Measurements from ENCODE around the gene P3H3. TPM values are rescaled to one million over a fixed set of nuclear protein-coding genes. Genes with fewer than 3 reads are reported as not detected.
A peak's percentile ranks its signal among the peaks of the same experiment; 100 is the strongest.

The P3H3 gene
- polyA plus RNA-seq, 12 donors, result 29.9 to 56.8 (median 36.3) TPM; not detected in 1

DNA sequence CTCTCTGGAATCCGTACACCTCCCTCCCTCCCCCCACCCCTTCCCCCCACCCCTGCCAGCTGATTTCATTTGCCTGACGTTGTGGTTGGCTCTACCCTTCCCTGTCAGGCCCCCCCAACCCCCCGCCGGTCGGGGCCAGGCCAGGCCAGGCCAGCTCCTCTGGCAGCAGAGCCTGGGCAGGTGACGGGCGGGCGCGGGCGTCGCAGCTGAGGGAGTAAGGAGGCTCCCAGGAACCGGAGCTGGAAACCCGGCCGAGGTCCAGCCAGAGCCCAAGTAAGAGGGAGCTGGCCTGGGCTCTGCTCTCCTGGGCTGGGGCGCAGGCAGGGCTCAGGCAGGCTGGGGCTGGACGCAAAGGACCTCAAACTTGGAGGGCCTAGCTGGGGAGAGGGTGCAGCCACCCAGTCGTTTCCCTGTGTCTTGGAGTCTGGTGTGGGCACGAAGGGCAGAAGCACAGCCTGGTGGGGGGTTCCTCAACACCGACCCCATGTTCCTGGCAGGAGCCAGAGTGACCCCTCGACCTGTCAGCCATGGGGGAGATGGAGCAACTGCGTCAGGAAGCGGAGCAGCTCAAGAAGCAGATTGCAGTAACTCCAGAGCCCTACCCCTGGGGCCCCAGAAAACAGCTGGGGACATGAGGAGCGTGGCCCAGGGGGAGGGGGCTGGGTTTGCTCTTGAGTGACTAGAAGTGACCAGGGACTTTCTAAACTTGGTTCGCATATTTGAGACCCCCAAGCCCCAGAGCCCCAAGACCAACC, 12.7 kb downstream of the P3H3 start, which contains the start of gene GNB3:
Gene GNB3 (plus strand): TSS at position 165 of the 755 bp plus-strand sequence. CDS start 363 bp downstream, at position 528.
- DNase-seq, result no peak

DNA sequence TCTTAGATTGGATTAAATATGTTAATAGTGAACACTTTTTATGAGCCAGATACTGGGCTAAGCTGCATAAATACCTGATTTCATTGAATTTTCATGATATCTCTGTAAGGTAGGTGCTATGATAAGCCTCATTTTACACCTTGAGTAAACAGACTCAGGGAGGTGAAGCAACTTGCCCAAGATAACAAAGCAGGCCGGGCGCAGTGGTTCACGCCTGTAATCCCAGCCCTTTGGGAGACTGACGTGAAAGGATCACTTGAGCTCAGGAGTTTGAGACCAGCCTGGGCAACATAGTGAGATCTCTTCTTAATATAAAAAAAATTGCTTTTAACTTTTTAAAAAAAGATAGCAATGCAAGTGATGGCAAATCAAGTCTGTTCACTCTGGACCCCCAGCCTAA, 13.9 kb downstream of the P3H3 start:
- DNase-seq, result no peak

DNA sequence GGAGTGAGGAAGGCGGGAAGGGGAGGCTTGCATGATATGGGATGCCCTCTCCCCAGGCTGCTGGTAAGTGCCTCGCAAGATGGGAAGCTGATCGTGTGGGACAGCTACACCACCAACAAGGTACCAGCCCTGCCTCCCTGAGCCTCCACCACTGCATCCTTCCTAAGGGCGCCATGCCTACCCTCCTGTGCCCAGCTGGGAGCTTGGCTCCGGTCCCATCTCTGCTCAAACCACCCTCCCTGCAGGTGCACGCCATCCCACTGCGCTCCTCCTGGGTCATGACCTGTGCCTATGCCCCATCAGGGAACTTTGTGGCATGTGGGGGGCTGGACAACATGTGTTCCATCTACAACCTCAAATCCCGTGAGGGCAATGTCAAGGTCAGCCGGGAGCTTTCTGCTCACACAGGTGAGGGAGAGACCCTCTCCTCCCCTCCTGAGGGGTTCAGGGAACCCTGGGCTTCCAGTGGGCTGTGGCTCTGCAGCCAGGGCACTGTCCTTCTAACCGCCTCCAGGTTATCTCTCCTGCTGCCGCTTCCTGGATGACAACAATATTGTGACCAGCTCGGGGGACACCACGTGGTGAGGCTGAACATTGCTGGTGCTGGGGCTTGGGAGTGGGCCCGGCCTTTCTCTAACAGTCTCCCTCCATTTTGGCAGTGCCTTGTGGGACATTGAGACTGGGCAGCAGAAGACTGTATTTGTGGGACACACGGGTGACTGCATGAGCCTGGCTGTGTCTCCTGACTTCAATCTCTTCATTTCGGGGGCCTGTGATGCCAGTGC, 15.1 kb downstream of the P3H3 start:
- no peak for DNase-seq

DNA sequence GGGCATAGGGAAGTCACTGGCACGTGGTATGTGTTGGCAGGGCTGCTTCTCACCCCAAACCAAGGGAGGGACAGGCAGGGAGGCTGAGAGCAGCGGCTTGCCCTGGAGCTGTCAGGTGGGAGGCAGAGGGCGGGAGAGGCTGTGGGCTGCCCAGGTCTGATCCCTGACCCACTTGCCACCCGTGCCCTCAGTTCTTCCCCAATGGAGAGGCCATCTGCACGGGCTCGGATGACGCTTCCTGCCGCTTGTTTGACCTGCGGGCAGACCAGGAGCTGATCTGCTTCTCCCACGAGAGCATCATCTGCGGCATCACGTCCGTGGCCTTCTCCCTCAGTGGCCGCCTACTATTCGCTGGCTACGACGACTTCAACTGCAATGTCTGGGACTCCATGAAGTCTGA, 17.2 kb downstream of the P3H3 start:
- no peak for DNase-seq

DNA sequence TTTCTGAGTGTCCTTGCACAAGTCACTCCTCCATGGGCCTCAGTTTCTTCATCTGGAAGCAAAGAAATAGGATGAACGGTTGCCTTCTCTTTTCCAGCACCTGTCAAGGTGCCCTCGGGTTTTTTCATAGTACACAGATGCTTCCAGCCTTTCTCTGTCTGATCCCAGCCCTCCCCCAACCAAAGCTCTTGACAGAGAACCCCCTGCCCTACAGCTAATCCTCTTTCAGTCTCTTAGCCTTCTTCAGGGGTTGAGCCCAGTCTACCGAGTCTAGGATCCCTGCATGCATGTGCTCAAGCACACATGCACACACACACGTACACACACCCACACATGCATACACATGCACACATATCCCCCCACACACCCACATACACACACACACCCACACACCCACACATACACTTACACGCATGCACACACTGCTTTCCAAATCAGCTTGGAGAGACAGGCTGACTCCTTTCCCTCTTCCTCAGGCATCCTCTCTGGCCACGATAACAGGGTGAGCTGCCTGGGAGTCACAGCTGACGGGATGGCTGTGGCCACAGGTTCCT, 18.2 kb downstream of the P3H3 start:
- DNase-seq, result no peak

DNA sequence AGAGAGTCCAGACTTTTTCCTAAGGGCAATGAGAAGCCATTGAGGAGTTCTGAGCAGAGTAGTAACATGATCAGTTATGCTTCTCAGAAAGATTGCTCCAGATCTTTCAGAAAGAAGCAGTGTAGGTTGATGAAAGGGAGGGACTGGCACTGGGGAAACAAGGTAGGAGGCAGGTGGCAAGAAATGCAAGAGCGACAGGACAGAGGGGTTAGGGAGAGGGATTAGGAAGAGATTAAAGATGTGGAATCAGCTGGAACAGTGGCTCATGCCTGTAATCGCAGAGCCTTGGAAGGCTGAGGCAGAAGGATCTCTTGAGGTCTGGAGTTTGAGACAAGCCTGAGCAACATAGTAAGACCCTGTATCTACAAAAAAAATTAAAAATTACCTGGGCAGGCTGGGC, 19.5 kb downstream of the P3H3 start:
- no peak for DNase-seq

DNA sequence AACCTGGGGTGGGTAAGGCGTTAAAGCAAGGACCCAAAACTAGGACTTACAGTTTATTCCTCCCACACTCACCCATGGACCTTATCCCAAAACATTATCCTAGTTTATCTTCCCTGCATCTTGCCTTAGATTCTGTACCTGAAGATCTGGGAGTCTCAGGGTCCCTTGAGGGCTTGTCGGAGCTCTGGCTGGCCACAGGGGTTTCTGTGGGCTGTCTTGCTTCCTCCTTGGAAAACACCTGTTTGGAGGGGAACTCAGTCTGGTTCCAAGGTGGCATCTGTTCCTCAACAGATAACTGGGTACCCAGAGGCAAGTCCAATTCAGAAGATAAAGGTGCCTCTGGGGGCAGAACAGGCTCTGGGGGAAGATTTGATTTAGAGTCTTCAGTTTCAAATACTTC, 21.2 kb downstream of the P3H3 start:
- no peak for DNase-seq

DNA sequence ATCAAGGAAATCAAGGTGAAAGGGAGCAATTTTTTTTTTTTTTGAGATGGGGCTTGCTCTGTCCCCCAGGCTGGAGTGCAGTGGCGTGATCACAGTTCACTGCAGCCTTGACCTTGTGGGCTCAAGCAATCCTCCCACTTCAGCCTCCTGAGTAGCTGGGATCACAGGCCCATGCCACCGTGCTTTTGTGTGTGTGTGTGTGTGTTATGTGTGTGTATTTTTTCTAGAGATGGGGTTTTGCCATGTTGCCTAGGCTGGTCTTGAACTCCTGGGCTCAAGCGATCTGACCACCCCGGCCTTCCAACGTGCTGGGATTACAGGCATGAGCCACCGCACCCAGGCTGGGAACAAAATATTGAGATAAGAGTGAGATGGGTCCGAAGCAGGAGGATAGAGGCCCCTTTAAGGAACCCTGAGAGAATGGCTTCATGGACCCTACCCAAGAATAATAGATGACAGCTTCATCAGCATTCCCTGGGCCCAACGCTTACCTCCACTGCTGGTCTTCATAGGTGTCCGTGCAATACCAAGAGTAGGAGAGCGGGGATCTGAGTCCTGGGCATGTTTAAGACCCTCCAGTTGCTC, 21.9 kb downstream of the P3H3 start:
- no peak for DNase-seq

DNA sequence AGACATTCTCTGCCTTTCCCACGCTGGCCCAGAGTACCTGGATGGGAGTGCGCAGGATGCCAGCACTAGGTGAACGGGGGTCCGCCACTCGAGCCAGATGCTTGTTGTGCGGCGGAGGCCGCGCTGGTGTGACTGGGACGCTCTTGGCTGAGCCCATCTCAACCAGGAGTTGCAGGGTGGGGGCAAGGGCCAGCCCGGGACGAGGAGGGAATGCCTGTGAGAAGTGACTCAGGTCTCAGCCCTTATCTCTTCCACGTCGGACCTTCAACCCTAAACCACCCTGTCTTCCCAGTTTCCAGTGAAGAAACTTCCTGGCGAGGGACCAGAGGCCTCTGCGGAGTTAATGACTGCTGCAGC, 22.6 kb downstream of the P3H3 start:
- no peak for DNase-seq

DNA sequence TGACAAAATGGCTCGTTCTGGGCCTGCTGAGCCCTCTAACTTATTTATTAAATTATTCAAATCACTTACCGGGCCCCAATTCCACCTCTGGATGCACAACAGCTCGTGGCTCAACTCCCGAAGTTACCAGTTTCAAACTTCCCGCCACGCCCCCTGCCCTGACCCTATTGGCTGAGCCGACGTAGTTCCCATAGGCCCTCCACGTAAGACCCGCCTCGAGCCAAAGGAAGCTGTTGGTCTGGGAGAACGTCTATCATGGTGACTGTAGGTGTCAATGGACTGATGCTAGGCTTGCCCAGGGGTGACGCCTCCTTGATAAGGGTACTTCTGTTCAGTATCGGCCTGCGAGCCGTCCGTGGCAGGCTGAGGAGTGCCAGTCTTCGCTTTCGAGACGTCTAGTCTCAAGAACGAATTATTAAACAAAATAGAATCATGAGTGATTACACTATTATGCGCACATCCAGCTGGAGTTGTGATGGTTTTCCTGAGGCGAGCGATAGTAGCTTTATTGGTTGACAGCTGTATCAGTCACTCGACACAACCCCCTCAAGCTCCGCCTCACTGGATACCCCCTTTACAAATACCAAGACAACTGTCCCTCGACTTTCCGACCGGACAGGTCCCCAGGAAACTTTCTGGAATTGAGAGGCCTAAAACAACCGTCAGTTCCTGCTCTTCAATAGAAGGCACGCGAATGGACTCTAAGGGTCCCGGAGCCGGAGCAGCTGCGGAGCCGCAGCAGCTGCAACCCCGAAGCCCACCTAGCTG, 23.1 kb downstream of the P3H3 start, which contains the start of gene CDCA3:
Gene CDCA3 (minus strand): TSS at position 134 of the 768 bp plus-strand sequence. CDS start 334 bp downstream, outside the sequence.
- DNase-seq, result peak; percentile 95

DNA sequence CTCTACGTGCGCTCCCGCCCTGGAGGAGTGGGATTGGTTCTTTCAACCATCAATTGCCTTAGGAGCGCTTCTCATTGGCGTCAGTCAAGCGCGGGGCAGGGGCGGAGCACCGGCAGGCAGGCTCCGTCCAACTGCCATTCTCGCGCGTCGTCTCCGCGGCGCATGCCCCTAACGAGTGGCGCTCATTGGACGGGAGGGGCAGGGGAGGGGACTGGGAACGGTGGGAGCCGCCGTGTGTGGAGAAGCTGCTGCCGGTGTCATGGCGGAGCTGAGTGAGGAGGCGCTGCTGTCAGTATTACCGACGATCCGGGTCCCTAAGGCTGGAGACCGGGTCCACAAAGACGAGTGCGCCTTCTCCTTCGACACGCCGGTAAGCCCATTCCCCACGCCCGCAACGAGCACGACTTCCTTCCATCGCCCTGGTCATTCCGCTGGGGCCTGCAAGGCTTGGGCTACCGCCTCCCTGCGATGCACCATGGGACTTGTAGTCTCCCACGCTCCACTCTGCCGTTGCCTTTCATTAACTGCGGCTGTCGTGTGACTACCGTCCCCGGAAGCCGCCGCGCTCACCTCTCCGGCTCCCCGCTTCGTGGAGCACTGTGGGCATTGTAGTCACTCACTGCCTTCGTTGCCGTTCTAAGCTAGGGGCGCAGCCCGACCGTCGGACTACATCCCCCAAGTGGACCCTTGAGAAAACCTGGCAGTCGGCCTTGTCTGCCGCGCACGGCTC, 23.9 kb downstream of the P3H3 start, which contains the start of gene USP5:
Gene USP5 (plus strand): TSS at position 230 of the 730 bp plus-strand sequence. CDS start 30 bp downstream, at position 260.
- peak; percentile 99 for DNase-seq

DNA sequence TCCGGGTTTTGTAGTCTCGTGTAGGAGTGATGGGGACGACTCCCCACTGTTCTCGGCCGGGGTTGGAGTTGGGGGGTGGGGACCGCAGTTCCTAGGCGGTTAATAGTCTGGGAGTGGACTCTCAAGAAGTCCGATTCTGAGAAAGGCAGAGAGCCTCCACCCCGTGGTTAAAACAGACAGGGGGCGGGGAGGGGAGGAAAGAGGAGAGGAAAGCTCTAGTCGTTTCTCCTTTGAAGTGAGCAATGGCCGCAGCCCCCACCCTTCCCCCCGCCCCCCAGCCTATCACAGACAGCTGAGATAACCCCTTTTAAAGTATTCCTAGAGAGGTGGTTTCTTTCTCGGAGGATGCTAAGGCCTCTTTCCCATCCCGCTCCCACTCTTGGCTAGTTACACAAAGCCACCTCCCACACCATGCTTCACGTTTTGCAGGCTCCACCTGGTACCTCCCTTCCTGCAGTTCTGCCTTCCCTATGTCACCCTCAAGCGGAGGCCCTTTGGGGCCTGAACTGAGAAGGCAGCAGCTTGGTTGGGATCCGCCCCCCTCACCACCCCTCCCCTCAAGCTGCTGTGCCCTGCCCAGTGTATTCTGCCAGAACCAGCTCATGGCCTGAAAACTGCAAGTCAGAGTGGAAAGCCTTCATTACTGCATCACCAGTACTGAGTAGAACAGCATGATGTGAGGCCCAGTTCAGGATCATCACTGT, 24.6 kb downstream of the P3H3 start:
- DNase-seq, result no peak

DNA sequence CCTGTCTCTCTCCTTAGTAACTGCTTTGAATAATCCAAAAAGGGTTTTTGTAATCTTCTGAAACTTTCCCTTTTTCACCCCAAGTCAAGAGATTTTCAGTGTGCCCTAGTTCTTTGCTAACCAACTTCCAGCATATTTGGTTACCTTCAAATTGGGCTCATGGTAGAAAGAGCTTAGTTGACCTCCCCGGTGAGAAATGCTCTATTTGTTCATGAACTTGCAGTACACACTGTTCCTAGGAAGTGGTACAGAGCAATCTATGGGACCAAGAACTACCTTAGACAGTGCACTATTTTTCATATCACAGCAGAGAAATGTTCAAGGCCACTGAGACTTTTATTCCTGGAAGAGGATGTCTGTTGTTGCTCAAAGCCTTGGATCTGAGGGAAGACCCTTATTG, 25.4 kb downstream of the P3H3 start:
- DNase-seq, result no peak

DNA sequence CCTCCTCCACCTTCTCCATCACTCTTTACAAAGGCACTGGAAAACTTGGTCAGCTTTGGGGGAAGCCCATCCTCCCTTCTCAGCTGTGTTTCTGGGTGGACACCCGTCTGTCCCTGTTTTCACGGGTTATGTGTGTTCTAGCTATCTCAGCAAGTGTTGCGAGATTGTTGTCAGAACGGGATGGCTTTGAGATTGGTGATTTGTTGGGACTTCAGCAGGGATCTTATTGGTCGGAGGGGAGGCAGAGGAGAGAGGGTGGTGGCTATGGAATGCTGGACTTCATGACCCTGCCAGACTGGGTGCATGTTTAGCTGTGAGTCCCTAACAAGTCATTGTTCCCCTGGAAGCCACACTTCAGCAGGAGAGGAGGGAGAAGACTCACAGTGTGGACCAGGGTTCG, 25.8 kb downstream of the P3H3 start:
- no peak for DNase-seq

DNA sequence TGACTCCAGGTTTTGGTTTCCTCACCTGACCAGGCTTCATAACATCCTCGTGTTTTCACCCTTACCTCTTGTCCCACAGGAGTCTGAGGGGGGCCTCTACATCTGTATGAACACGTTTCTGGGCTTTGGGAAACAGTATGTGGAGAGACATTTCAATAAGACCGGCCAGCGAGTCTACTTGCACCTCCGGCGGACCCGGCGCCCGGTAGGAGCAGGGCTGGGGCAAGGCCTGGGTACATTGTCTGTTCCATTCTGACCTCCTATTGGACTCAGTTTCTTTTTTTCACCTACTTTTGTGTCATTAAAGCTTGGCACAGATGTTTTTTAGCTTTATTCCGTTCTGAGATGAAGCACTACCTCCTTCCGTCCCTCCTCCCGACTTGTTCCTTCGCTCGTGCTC, 27.1 kb downstream of the P3H3 start:
- DNase-seq, result no peak

DNA sequence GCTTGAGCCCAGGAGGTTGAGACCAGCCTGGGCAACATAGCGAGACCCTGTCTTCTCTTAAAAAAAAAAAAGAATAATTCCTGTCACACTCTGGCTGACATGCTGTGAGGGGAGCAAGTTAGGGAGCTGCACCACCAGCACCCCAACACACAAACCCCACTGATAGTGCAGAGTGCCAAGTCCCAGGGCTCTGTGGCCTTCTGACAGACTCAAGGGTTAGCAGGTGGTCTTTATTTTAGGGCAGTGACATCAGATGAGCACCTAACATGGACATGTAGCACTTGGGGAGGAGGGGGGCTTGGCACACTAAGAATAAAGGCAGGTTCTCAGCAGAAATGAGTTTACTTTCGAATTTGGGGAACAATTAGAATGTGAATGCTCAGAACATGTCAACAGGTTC, 30.6 kb downstream of the P3H3 start:
- no peak for DNase-seq

DNA sequence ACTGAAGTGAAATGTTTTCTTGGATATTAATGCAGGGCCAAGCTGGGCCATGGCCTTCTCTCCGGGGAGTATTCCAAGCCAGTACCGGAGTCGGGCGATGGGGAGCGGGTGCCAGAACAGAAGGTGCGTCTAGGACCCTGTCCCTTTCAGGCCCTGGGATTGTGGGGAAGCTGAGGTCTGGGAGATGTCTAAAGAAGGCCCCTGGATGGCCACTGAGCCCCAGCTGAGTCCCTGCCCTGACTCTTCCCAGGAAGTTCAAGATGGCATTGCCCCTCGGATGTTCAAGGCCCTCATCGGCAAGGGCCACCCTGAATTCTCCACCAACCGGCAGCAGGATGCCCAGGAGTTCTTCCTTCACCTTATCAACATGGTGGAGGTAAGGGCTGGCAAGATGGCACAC, 31.9 kb downstream of the P3H3 start:
- no peak for DNase-seq

DNA sequence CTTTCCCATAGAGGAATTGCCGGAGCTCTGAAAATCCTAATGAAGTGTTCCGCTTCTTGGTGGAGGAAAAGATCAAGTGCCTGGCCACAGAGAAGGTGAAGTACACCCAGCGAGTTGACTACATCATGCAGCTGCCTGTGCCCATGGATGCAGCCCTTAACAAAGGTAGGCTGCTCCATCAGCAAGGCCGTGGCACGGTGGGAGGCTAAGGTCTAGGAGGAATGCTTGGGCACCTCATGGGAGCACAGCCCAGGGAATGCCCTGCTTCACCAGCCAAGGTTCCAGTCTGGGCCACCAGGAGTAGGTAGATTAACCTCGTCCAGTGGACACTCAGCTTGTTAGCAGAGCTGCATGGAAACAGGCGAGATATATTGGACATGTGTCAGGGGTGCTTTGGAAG, 32.7 kb downstream of the P3H3 start:
- no peak for DNase-seq

DNA sequence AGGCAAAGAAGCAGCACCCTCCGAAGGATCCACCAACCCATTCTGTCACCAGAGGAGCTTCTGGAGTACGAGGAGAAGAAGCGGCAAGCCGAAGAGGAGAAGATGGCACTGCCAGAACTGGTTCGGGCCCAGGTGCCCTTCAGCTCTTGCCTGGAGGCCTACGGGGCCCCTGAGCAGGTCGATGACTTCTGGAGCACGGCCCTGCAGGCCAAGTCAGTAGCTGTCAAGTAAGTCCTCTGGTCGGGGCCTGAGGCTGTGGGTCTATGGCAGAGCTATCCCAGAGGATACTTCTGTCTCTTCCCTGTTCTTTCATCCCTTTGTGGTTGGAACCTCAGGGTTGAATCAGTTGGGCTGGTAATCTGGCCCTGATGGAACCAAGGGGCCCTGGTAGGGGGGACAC, 33.2 kb downstream of the P3H3 start:
- no peak for DNase-seq

DNA sequence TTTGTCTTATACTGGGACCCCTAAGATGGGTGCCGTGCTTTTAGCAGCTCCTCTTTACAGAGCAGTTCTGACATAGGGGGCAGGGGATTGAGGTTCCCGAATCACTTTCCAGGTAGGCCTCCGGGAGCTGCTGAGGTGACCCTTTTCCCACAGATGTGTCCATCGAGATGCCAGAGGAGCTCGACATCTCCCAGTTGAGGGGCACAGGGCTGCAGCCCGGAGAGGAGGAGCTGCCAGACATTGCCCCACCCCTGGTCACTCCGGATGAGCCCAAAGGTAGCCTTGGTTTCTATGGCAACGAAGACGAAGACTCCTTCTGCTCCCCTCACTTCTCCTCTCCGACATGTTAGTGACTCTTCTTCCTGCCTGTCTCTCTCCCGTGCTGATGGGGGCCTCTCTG, 34.8 kb downstream of the P3H3 start:
- no peak for DNase-seq

Measured in muscle of arm (tissue), 12 donors.